H9 (cell line): ENCODE measurements around the gene APBB3. TPM values are rescaled to one million over a fixed set of nuclear protein-coding genes. Genes with fewer than 3 reads are reported as not detected.

ENCODE experiments used
- DNase-seq: peaks from one replicate; pipeline ENCODE4 v3.0.0-alpha.2; 2017
- H2AFZ ChIP-seq: one replicate; pipeline ENCODE4 v1.6.1; 2013; ENCODE audit warnings: mild to moderate bottlenecking, low read length, control low read depth, moderate library complexity
- H2AK5ac ChIP-seq: 2 replicates; pipeline ENCODE4 v1.6.1; 2013; ENCODE audit warnings: low read length, control low read depth, mixed read lengths; ENCODE audit not compliant: insufficient read length
- H2BK120ac ChIP-seq: one replicate; pipeline ENCODE4 v1.6.1; 2013; ENCODE audit warnings: low read depth, mild to moderate bottlenecking, low read length, control low read depth, inconsistent platforms; ENCODE audit not compliant: poor library complexity, severe bottlenecking
- H2BK12ac ChIP-seq: 2 replicates; pipeline ENCODE4 v1.6.1; 2013; ENCODE audit warnings: low read length, control low read depth, mixed read lengths, low read depth; ENCODE audit not compliant: insufficient read length
- H2BK15ac ChIP-seq: 2 replicates; pipeline ENCODE4 v1.6.1; 2013; ENCODE audit warnings: low read depth, low read length, control low read depth
- H2BK20ac ChIP-seq: one replicate; pipeline ENCODE4 v1.6.1; 2013; ENCODE audit warnings: low read depth, mild to moderate bottlenecking, low read length, control low read depth, inconsistent platforms; ENCODE audit not compliant: poor library complexity, severe bottlenecking
- H2BK5ac ChIP-seq: 2 replicates; pipeline ENCODE4 v1.6.1; 2013; ENCODE audit warnings: low read length, control low read depth, mixed read lengths; ENCODE audit not compliant: insufficient read length
- H3K14ac ChIP-seq: 2 replicates; pipeline ENCODE4 v1.6.1; 2013; ENCODE audit warnings: low read length, control low read depth; ENCODE audit not compliant: insufficient read depth
- H3K18ac ChIP-seq: 2 replicates; pipeline ENCODE4 v1.6.1; 2013; ENCODE audit warnings: low read depth, mild to moderate bottlenecking, mixed read lengths, low read length, control low read depth; ENCODE audit not compliant: insufficient read length
- H3K23ac ChIP-seq: 2 replicates; pipeline ENCODE4 v1.6.1; 2013; ENCODE audit warnings: low read length, control low read depth, mixed read lengths, low read depth; ENCODE audit not compliant: insufficient read length
- H3K23me2 ChIP-seq: 2 replicates; pipeline ENCODE4 v1.6.1; 2013; ENCODE audit warnings: low read depth, mild to moderate bottlenecking, mixed read lengths, low read length, control low read depth; ENCODE audit not compliant: insufficient read length, poor library complexity, severe bottlenecking
- H3K27ac ChIP-seq: 2 replicates; pipeline ENCODE4 v1.5.1; 2013; ENCODE audit warnings: low read length, control low read depth, mixed read lengths, low read depth; ENCODE audit not compliant: insufficient read length
- H3K27me3 ChIP-seq: 2 replicates; pipeline ENCODE4 v1.6.1; 2013; ENCODE audit warnings: low read length, control low read depth, inconsistent platforms; ENCODE audit not compliant: insufficient read depth
- H3K4ac ChIP-seq: 2 replicates; pipeline ENCODE4 v1.6.1; 2013; ENCODE audit warnings: low read depth, mild to moderate bottlenecking, control low read depth, inconsistent platforms, low read length, moderate library complexity
- H3K4me1 ChIP-seq: 2 replicates; pipeline ENCODE4 v1.6.1; 2013; ENCODE audit warnings: low read length, control low read depth, inconsistent platforms; ENCODE audit not compliant: insufficient read depth
- H3K4me2 ChIP-seq: 2 replicates; pipeline ENCODE4 v1.6.1; 2013; ENCODE audit warnings: low read length, control low read depth, mixed read lengths; ENCODE audit not compliant: insufficient read length, insufficient read depth
- H3K56ac ChIP-seq: 2 replicates; pipeline ENCODE4 v1.6.1; 2013; ENCODE audit warnings: low read depth, mild to moderate bottlenecking, mixed read lengths, low read length, control low read depth; ENCODE audit not compliant: insufficient read length
- H3K79me1 ChIP-seq: 2 replicates; pipeline ENCODE4 v1.6.1; 2013; ENCODE audit warnings: low read depth, mild to moderate bottlenecking, moderate library complexity, low read length, control low read depth, inconsistent platforms; ENCODE audit not compliant: insufficient read depth, poor library complexity, severe bottlenecking
- H3K79me2 ChIP-seq: 2 replicates; pipeline ENCODE4 v1.6.1; 2013; ENCODE audit warnings: low read length, control low read depth, inconsistent platforms; ENCODE audit not compliant: insufficient read depth
- H3K9ac ChIP-seq: 2 replicates; pipeline ENCODE4 v1.6.1; 2013; ENCODE audit warnings: low read length, control low read depth, mixed read lengths; ENCODE audit not compliant: insufficient read length; ENCODE audit errors: extremely low read depth
- H3K9me3 ChIP-seq: one replicate; pipeline ENCODE4 v1.6.1; 2013; ENCODE audit warnings: low read depth, low read length, inconsistent platforms; ENCODE audit not compliant: control insufficient read depth
- H3T11ph ChIP-seq: one replicate; pipeline ENCODE4 v1.6.1; 2013; ENCODE audit warnings: mild to moderate bottlenecking, low read length, control low read depth, inconsistent platforms
- H4K20me1 ChIP-seq: one replicate; pipeline ENCODE4 v1.6.1; 2013; ENCODE audit not compliant: control insufficient read depth, insufficient read length, insufficient read depth
- H4K5ac ChIP-seq: 2 replicates; pipeline ENCODE4 v1.6.1; 2013; ENCODE audit warnings: low read depth, mild to moderate bottlenecking, mixed read lengths, low read length, control low read depth; ENCODE audit not compliant: insufficient read length
- H4K8ac ChIP-seq: replicated peaks from 2 replicates; pipeline ENCODE4 v1.6.1; 2013; ENCODE audit warnings: low read length, control low read depth, mixed read lengths, low read depth; ENCODE audit not compliant: insufficient read length
- H4K91ac ChIP-seq: 2 replicates; pipeline ENCODE4 v1.6.1; 2013; ENCODE audit warnings: low read depth, mild to moderate bottlenecking, moderate library complexity, mixed read lengths, low read length, control low read depth; ENCODE audit not compliant: insufficient read length
- H3K27ac Mint-ChIP-seq, 3 experiments: 2 replicates in 2 of 3; 3 replicates in 1 of 3; pipeline ENCODE4 v1.8.0; 2020 to 2021; ENCODE audit warnings: mixed read lengths in 3 of 3, mild to moderate bottlenecking in 1 of 3, moderate library complexity in 1 of 3
- H3K27me3 Mint-ChIP-seq: 2 replicates; pipeline ENCODE4 v1.8.0; 2021; ENCODE audit warnings: low read depth, mild to moderate bottlenecking, moderate library complexity, mixed read lengths
- H3K36me3 Mint-ChIP-seq, 3 experiments: 2 replicates in 2 of 3; 3 replicates in 1 of 3; pipeline ENCODE4 v1.8.0; 2020 to 2021; ENCODE audit warnings: low read depth in 3 of 3, mixed read lengths in 3 of 3; ENCODE audit not compliant: insufficient read depth in 1 of 3
- H3K4me1 Mint-ChIP-seq, 2 experiments: 2 replicates each; pipeline ENCODE4 v1.8.0; 2020; ENCODE audit warnings: mixed read lengths in 2 of 2
- H3K4me3 Mint-ChIP-seq, 2 experiments: 2 replicates in 1 of 2; 3 replicates in 1 of 2; pipeline ENCODE4 v1.8.0; 2020 to 2021; ENCODE audit warnings: mild to moderate bottlenecking in 2 of 2, mixed read lengths in 2 of 2, moderate library complexity in 1 of 2
- H3K9me3 Mint-ChIP-seq, 2 experiments: 2 replicates in 1 of 2; 3 replicates in 1 of 2; pipeline ENCODE4 v1.8.0; 2020; ENCODE audit warnings: mild to moderate bottlenecking in 2 of 2, mixed read lengths in 2 of 2, moderate library complexity in 1 of 2
- CTCF ChIP-seq: fragments of 200-600 bp; sonication (generic); conservative IDR thresholded peaks from 3 replicates; pipeline ENCODE4 v1.8.0; 2021; ENCODE audit warnings: antibody characterized with exemption, mild to moderate bottlenecking
- WGBS: extraction: QIAGEN DNeasy Blood & Tissue Kit; methylation state at CpG from one replicate; pipeline ENCODE4 v1.1.7; 2013; ENCODE audit warnings: missing lambda C conversion rate, low lambda C conversion rate, mixed read lengths; ENCODE audit not compliant: insufficient read length; ENCODE audit errors: extremely low coverage; 5-methylcytosine and 5-hydroxymethylcytosine counted together
- total RNA-seq: library from RNA; stranded (reverse); gene quantifications from 2 replicates; pipeline ENCODE4 v1.2.1, GENCODE V29; 2021

Gene APBB3
- total RNA-seq, 1 experiment from 2014 or later: 23.8 TPM

GRCh38 chr5:140573683-140574082 is 9.3 kb upstream of the APBB3 start:
- no peak overlapping the region for H2AFZ ChIP-seq
- Mint-ChIP-seq H3K9me3 (no peaks in the 10 kb centered on the region), H3K4me1 (no peaks in the 10 kb centered on the region), H3K4me3 (no peak overlapping the region), H3K36me3 (no peaks in the 10 kb centered on the region), H3K27me3 (no peaks in the 10 kb centered on the region; the same call in 1 of the 2 replicates), H3K27ac (no peak overlapping the region)
- H3K9ac ChIP-seq: no peak overlapping the region
- no peak for TF ChIP-seq CTCF
- H4K20me1 ChIP-seq: no peaks in the 10 kb centered on the region
- no peak overlapping the region for H4K8ac ChIP-seq
- 0 out of 2 replicates have a peak, but pooled peaks cover 2% of the 10 kb centered on the region for H3K4me1 ChIP-seq
- H3K56ac ChIP-seq: no peak overlapping the region
- no peak overlapping the region for H3K4me2 ChIP-seq
- no peak overlapping the region for H4K5ac ChIP-seq
- H2BK5ac ChIP-seq: no peak overlapping the region
- no peak overlapping the region for H3K4ac ChIP-seq
- H2BK20ac ChIP-seq: no peak overlapping the region
- no peak overlapping the region for H2BK120ac ChIP-seq
- H2AK5ac ChIP-seq: no peak overlapping the region
- H3K9me3 ChIP-seq: no peaks in the 10 kb centered on the region
- H2BK15ac ChIP-seq: no peak overlapping the region
- no peak for DNase-seq
- H3K14ac ChIP-seq: no peak overlapping the region
- no peaks in the 10 kb centered on the region for H3K23me2 ChIP-seq
- H2BK12ac ChIP-seq: no peak overlapping the region
- H3T11ph ChIP-seq: no peak overlapping the region
- no peak overlapping the region for H3K27ac ChIP-seq
- WGBS: no CpG with 5 or more reads among the region's 7 CpGs
- no peak overlapping the region for H3K18ac ChIP-seq
- H4K91ac ChIP-seq: no peak overlapping the region
- H3K23ac ChIP-seq: no peak overlapping the region
- no peaks in the 10 kb centered on the region for H3K27me3 ChIP-seq
- H3K79me1 ChIP-seq: no peaks in the 10 kb centered on the region
- H3K79me2 ChIP-seq: no peaks in the 10 kb centered on the region
